Neutrophil (primary cell): ENCODE results near the gene CCDC149.

Experiments used
- H3K27ac ChIP-seq: fragments of 200-600 bp; sonication (generic); 2 replicates; pipeline ENCODE4 v1.5.1; 2016; ENCODE audit warnings: mild to moderate bottlenecking, moderate library complexity
- H3K27me3 ChIP-seq: fragments of 200-600 bp; sonication (generic); 2 replicates; pipeline ENCODE4 v1.6.0; 2016; ENCODE audit warnings: mild to moderate bottlenecking
- H3K36me3 ChIP-seq: fragments of 200-600 bp; sonication (generic); 2 replicates; pipeline ENCODE4 v1.5.1; 2017
- H3K4me1 ChIP-seq, 2 experiments: fragments of 200-600 bp in 1 of 2; sonication (generic) in 1 of 2; 1 replicate in 1 of 2; 2 replicates in 1 of 2; pipeline versions ENCODE4 v1.5.1 to v1.6.1; 2013 to 2016; ENCODE audit warnings: low read depth in 1 of 2, low read length in 1 of 2, mild to moderate bottlenecking in 1 of 2, moderate library complexity in 1 of 2; ENCODE audit not compliant: control insufficient read depth in 1 of 2, insufficient read depth in 1 of 2
- H3K4me3 ChIP-seq, 2 experiments: fragments of 200-600 bp in 1 of 2; sonication (generic) in 1 of 2; 1 replicate in 1 of 2; 2 replicates in 1 of 2; pipeline ENCODE4 v1.5.1; 2013 to 2016; ENCODE audit warnings: low read depth in 1 of 2, low read length in 1 of 2, mild to moderate bottlenecking in 1 of 2, moderate library complexity in 1 of 2
- H3K9me3 ChIP-seq: fragments of 200-600 bp; sonication (generic); 2 replicates; pipeline ENCODE4 v1.5.1; 2016
- TF ChIP-seq, protein P1 (sequence below): fragments of 200-600 bp; sonication (generic); IDR thresholded peaks from 2 replicates; pipeline ENCODE4 v1.5.1; 2016; ENCODE audit warnings: antibody characterized with exemption

Gene CCDC149

DNA sequence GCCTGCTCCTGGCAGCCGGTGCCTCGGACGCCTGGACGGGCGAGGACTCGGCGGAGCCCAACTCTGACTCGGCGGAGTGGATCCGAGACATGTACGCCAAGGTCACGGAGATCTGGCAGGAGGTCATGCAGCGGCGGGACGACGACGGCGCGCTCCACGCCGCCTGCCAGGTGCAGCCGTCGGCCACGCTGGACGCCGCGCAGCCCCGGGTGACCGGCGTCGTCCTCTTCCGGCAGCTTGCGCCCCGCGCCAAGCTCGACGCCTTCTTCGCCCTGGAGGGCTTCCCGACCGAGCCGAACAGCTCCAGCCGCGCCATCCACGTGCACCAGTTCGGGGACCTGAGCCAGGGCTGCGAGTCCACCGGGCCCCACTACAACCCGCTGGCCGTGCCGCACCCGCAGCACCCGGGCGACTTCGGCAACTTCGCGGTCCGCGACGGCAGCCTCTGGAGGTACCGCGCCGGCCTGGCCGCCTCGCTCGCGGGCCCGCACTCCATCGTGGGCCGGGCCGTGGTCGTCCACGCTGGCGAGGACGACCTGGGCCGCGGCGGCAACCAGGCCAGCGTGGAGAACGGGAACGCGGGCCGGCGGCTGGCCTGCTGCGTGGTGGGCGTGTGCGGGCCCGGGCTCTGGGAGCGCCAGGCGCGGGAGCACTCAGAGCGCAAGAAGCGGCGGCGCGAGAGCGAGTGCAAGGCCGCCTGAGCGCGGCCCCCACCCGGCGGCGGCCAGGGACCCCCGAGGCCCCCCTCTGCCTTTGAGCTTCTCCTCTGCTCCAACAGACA lies 113.1 kb downstream of the CCDC149 start:
- H3K27ac ChIP-seq = no peak overlapping the region
- TF ChIP-seq, protein P1, sequence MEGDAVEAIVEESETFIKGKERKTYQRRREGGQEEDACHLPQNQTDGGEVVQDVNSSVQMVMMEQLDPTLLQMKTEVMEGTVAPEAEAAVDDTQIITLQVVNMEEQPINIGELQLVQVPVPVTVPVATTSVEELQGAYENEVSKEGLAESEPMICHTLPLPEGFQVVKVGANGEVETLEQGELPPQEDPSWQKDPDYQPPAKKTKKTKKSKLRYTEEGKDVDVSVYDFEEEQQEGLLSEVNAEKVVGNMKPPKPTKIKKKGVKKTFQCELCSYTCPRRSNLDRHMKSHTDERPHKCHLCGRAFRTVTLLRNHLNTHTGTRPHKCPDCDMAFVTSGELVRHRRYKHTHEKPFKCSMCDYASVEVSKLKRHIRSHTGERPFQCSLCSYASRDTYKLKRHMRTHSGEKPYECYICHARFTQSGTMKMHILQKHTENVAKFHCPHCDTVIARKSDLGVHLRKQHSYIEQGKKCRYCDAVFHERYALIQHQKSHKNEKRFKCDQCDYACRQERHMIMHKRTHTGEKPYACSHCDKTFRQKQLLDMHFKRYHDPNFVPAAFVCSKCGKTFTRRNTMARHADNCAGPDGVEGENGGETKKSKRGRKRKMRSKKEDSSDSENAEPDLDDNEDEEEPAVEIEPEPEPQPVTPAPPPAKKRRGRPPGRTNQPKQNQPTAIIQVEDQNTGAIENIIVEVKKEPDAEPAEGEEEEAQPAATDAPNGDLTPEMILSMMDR = no peak
- H3K9me3 ChIP-seq = no peaks in the 10 kb centered on the region
- H3K27me3 ChIP-seq = peaks cover 69% of the 10 kb centered on the region
- no peaks in the 10 kb centered on the region for H3K36me3 ChIP-seq
- no peak overlapping the region for H3K4me3 ChIP-seq
- H3K4me1 ChIP-seq = peaks cover 0 to 10% of the 10 kb centered on the region in 2 experiments

DNA sequence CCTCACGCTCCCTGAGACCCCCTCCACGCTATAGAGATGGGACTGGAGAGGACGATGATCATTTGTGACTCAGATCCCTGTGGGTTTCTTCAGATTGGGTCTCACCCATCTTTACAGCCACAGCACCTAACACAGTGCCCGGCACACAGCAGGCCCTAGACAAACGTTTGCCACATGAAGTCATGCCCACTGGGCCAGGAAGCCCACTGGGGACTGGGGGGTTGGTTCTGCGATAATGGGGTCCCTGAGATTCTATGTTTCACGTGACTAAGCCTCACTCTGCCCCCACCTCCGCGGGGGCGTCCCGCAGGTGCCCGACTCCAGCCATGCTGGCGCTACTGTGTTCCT lies 113.7 kb downstream of the CCDC149 start:
- Histone ChIP-seq H3K27ac (no peak overlapping the region), H3K4me3 (no peak overlapping the region), H3K4me1 (peaks cover 0 to 10% of the 10 kb centered on the region in 2 experiments), H3K9me3 (no peaks in the 10 kb centered on the region), H3K36me3 (no peaks in the 10 kb centered on the region), H3K27me3 (peaks cover 69% of the 10 kb centered on the region)
- TF ChIP-seq, protein P1 = no peak

DNA sequence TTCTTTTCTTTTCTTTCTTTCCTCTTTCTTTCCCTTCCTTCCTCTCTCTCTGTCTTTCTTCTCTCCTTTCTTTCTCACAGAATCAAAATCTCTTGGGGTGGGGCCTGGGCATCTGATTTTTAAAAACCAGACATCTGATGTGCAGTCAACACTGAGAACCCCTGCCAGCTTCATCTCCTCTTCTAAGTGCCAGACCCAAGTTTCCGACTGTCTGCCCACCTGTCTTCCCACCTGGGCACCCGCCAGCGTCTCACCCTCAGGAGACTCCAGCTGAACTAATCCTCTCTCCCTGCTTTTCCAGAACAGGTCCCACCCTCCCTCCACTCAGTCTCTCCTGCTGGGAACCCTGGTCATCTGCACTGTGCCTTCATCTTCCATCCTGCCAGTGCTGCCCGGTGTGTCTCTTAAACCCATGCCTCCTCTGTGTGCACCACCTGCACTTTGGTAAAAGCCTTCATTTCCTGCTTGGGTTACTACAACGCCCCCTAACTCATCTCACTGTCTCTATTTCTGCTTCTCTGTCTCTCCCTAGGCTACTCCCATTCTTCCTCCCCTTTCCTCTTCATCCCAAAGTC lies 114.7 kb downstream of the CCDC149 start:
- Histone ChIP-seq H3K27ac (no peak overlapping the region), H3K4me1 (peaks cover 0 to 10% of the 10 kb centered on the region in 2 experiments), H3K27me3 (peaks cover 69% of the 10 kb centered on the region), H3K9me3 (no peaks in the 10 kb centered on the region), H3K36me3 (no peaks in the 10 kb centered on the region), H3K4me3 (no peak overlapping the region)
- TF ChIP-seq, protein P1 = no peak

DNA sequence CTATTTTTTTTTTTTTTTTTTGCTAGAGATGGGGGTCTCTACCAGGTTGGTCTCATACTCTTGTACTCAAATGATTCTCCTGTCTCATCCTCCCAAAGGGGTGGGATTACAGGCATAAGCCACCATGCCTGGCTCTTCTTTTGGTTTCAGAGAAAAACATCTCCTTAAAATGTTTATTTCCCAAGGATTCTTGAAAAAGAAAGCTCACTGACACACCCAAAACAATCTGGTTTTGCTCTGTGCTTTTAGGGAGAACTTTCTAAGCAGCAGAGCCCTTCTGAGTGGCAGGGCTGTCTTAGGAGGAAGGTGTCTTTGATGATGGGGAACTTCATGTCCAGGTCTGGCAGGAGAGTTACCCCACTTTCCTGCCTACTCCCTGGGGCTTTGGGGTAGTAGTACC lies 116.2 kb downstream of the CCDC149 start:
- no peaks in the 10 kb centered on the region for H3K9me3 ChIP-seq
- TF ChIP-seq, protein P1 = no peak
- no peak overlapping the region for H3K4me3 ChIP-seq
- H3K36me3 ChIP-seq = no peaks in the 10 kb centered on the region
- peaks cover 54% of the 10 kb centered on the region for H3K27me3 ChIP-seq
- H3K4me1 ChIP-seq = peaks cover 0 to 10% of the 10 kb centered on the region in 2 experiments
- no peak overlapping the region for H3K27ac ChIP-seq

DNA sequence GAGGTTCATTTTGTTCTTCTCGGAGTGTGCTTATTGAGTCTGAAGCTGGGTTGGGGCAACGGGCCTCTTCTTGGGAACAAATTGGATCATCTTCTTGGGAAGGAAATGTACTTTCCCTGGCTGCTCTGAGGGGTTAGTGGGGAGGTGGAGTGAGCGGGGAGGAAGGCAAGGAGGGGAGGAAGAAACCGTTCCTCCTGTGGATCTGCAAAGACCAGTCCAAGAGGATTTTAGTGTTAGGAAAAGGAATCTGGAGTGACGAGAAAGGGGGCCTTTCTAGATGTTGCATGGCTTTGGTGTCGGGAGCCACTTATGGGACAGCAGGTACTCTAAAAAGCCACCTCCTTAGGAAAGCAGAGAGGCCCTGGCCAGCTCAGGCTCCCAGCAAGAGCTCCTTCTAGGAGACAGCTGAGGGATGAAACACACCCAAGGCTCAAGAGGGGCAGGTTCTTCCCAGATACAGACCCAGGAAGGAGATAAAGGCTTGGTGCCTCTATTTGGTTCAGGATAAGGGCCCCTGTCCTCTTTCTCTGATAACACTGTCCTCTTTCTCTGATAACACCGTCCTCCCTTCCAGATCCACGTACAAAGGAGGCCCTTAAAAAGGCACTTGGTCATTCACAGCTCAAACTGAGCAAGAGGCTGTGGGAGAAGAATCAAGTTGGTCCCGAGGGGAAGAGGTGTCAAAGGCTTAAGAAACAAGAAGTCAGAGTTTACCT lies 117.0 kb downstream of the CCDC149 start:
- H3K4me1 ChIP-seq = peaks cover 0 to 10% of the 10 kb centered on the region in 2 experiments
- peaks cover 46% of the 10 kb centered on the region for H3K27me3 ChIP-seq
- H3K4me3 ChIP-seq = no peak overlapping the region
- H3K27ac ChIP-seq = no peak overlapping the region
- no peaks in the 10 kb centered on the region for H3K9me3 ChIP-seq
- TF ChIP-seq, protein P1 = no peak
- no peaks in the 10 kb centered on the region for H3K36me3 ChIP-seq
